ENCODE results near the gene RBP5. TPM values are rescaled to one million over a fixed set of nuclear protein-coding genes. Genes with fewer than 3 reads are reported as not detected.

The RBP5 gene
- total and polyA plus RNA-seq, 2 donors (not counting 1 experiment from before 2014, with no cell fraction given), result not detected

- TF ChIP-seq EZH2 (IDR thresholded peaks at IDR 0.05; ENCODE audit: low read length, missing control alignments) (no peak), CTCF (conservative IDR thresholded peaks at IDR 0.05 in 1 of 2, IDR thresholded peaks at IDR 0.05 in 1 of 2; ENCODE audit: low read depth in 1 of 2, low read length in 2 of 2) (no peak)
- Histone ChIP-seq H3K4me3 (replicated peaks in 1 of 4; ENCODE audit: control extremely low read depth in 1 of 4, insufficient read depth in 1 of 4, low read depth in 3 of 4, low read length in 4 of 4) (peak overlapping the region in 3 of 4 experiments; percentile 67 to 93 (median 93)), H3K36me3 (ENCODE audit: control insufficient read depth, insufficient read depth, low read length) (peaks cover 19% of the 10 kb centered on the region), H3K4me1 (ENCODE audit: control insufficient read depth, extremely low read depth, insufficient read depth, low read length) (peaks cover 16% of the 10 kb centered on the region), H3K79me2 (ENCODE audit: control insufficient read depth, insufficient read depth, low read length) (peaks cover 3% of the 10 kb centered on the region), H3K4me2 (ENCODE audit: extremely low read depth, insufficient read depth, low read length) (peak overlapping the region; percentile 94), H2AFZ (ENCODE audit: low read length) (no peak overlapping the region), H3K27ac (ENCODE audit: insufficient read depth, low read length) (no peak overlapping the region), H3K9ac (ENCODE audit: insufficient read depth, low read length) (no peak overlapping the region), H4K20me1 (ENCODE audit: control insufficient read depth, extremely low read depth, insufficient read depth, low read length) (no peaks in the 10 kb centered on the region), H3K9me3 (ENCODE audit: control insufficient read depth, insufficient read depth, low read depth, low read length) (no peaks in the 10 kb centered on the region), H3K27me3 (ENCODE audit: control insufficient read depth, insufficient read depth, low read length) (no peaks in the 10 kb centered on the region)
- DNase-seq (ENCODE audit: low read depth in 2 of 2), result no peak
Observed at GRCh38 chr12:7090222-7090998, 38.3 kb downstream of the RBP5 start.

- Histone ChIP-seq H3K4me2 (ENCODE audit: extremely low read depth, insufficient read depth, low read length) (no peak overlapping the region), H3K4me1 (ENCODE audit: control insufficient read depth, extremely low read depth, insufficient read depth, low read length) (peaks cover 16% of the 10 kb centered on the region), H2AFZ (ENCODE audit: low read length) (no peak overlapping the region), H3K9me3 (ENCODE audit: control insufficient read depth, insufficient read depth, low read depth, low read length) (peaks cover 4% of the 10 kb centered on the region), H4K20me1 (ENCODE audit: control insufficient read depth, extremely low read depth, insufficient read depth, low read length) (no peaks in the 10 kb centered on the region), H3K27me3 (ENCODE audit: control insufficient read depth, insufficient read depth, low read length) (no peaks in the 10 kb centered on the region), H3K4me3 (replicated peaks in 1 of 4; ENCODE audit: control extremely low read depth in 1 of 4, insufficient read depth in 1 of 4, low read depth in 3 of 4, low read length in 4 of 4) (peak overlapping the region in 1 of 4 experiments; percentile 93), H3K79me2 (ENCODE audit: control insufficient read depth, insufficient read depth, low read length) (peaks cover 3% of the 10 kb centered on the region), H3K27ac (ENCODE audit: insufficient read depth, low read length) (no peak overlapping the region), H3K9ac (ENCODE audit: insufficient read depth, low read length) (no peak overlapping the region), H3K36me3 (ENCODE audit: control insufficient read depth, insufficient read depth, low read length) (peaks cover 28% of the 10 kb centered on the region)
- no peak for DNase-seq (ENCODE audit: low read depth in 2 of 2)
- TF ChIP-seq EZH2 (IDR thresholded peaks at IDR 0.05; ENCODE audit: low read length, missing control alignments) (no peak), CTCF (conservative IDR thresholded peaks at IDR 0.05 in 1 of 2, IDR thresholded peaks at IDR 0.05 in 1 of 2; ENCODE audit: low read depth in 1 of 2, low read length in 2 of 2) (no peak)
Observed at GRCh38 chr12:7089196-7089871, 39.4 kb downstream of the RBP5 start.

GRCh38 chr12:7083125-7083524 is 45.6 kb downstream of the RBP5 start:
- no peaks in the 10 kb centered on the region for H3K79me2 ChIP-seq (ENCODE audit: control insufficient read depth, insufficient read depth, low read length)
- H3K36me3 ChIP-seq (ENCODE audit: control insufficient read depth, insufficient read depth, low read length), result peaks cover 41% of the 10 kb centered on the region
- no peak for DNase-seq (ENCODE audit: low read depth in 2 of 2)
- H3K4me2 ChIP-seq (ENCODE audit: extremely low read depth, insufficient read depth, low read length), result no peak overlapping the region
- H3K4me1 ChIP-seq (ENCODE audit: control insufficient read depth, extremely low read depth, insufficient read depth, low read length), result peaks cover 19% of the 10 kb centered on the region
- H3K27me3 ChIP-seq (ENCODE audit: control insufficient read depth, insufficient read depth, low read length), result no peaks in the 10 kb centered on the region
- no peak overlapping the region for H3K4me3 ChIP-seq (replicated peaks in 1 of 4; ENCODE audit: control extremely low read depth in 1 of 4, insufficient read depth in 1 of 4, low read depth in 3 of 4, low read length in 4 of 4)
- H3K27ac ChIP-seq (ENCODE audit: insufficient read depth, low read length), result no peak overlapping the region
- no peak overlapping the region for H3K9ac ChIP-seq (ENCODE audit: insufficient read depth, low read length)
- H3K9me3 ChIP-seq (ENCODE audit: control insufficient read depth, insufficient read depth, low read depth, low read length), result peaks cover 4% of the 10 kb centered on the region
- H4K20me1 ChIP-seq (ENCODE audit: control insufficient read depth, extremely low read depth, insufficient read depth, low read length), result no peaks in the 10 kb centered on the region
- no peak overlapping the region for H2AFZ ChIP-seq (ENCODE audit: low read length)
- TF ChIP-seq CTCF (conservative IDR thresholded peaks at IDR 0.05 in 1 of 2, IDR thresholded peaks at IDR 0.05 in 1 of 2; ENCODE audit: low read depth in 1 of 2, low read length in 2 of 2), result no peak
- no peak for TF ChIP-seq EZH2 (IDR thresholded peaks at IDR 0.05; ENCODE audit: low read length, missing control alignments)

Data from fibroblast of lung (primary cell).